Stomach (tissue), 9 donors: ENCODE measurements around the gene SNTG2. TPM values are rescaled to one million over a fixed set of nuclear protein-coding genes. Genes with fewer than 3 reads are reported as not detected.

ENCODE experiments used
- DNase-seq, 2 donors: peaks; one replicate each; pipeline versions ENCODE4 v3.0.0 to v3.0.0-alpha.2; 2013 to 2019
- H3K27ac ChIP-seq, 5 donors: fragments of 200-600 bp in 4 of 5; sonication (generic) in 4 of 5; one replicate each; pipeline ENCODE4 v1.5.1; 2013 to 2019; ENCODE audit warnings: mild to moderate bottlenecking in 1 of 5, moderate library complexity in 1 of 5
- H3K27me3 ChIP-seq, 3 donors: fragments of 200-600 bp; sonication (generic); one replicate each; pipeline ENCODE4 v1.5.1; 2017 to 2019; ENCODE audit warnings: mixed run types in 1 of 3
- H3K36me3 ChIP-seq, 4 donors: fragments of 200-600 bp; sonication (generic); 1 replicate in 3 of 4; 2 replicates in 1 of 4; pipeline ENCODE4 v1.5.1; 2016 to 2019
- H3K4me1 ChIP-seq, 4 donors: fragments of 200-600 bp; sonication (generic); one replicate each; pipeline ENCODE4 v1.5.1; 2016 to 2019
- H3K4me3 ChIP-seq, 4 donors: fragments of 200-600 bp; sonication (generic) in 3 of 4; one replicate each; pipeline ENCODE4 v1.5.1; 2016 to 2019; ENCODE audit warnings: mild to moderate bottlenecking in 1 of 4
- H3K9me3 ChIP-seq, 4 donors: fragments of 200-600 bp; sonication (generic); one replicate each; pipeline ENCODE4 v1.5.1; 2016 to 2019
- CTCF ChIP-seq, 7 experiments: fragments of 450-650 bp in 4 of 7; fragments of 200-600 bp in 3 of 7; sonication (generic) in 3 of 7; IDR thresholded peaks; one replicate each; pipeline ENCODE4 v1.5.1; 2016 to 2019; ENCODE audit warnings: antibody characterized with exemption in 7 of 7, control low read depth in 2 of 7, mild to moderate bottlenecking in 1 of 7
- EP300 ChIP-seq: sonication (generic); formaldehyde crosslinking; IDR thresholded peaks from one replicate; pipeline ENCODE4 v1.6.1; 2017; ENCODE audit warnings: antibody characterized with exemption
- POLR2A ChIP-seq, 4 donors: fragments of 450-650 bp; IDR thresholded peaks; one replicate each; pipeline ENCODE4 v1.6.1; 2016; ENCODE audit warnings: antibody characterized with exemption in 4 of 4, control low read depth in 2 of 4, mild to moderate bottlenecking in 1 of 4, moderate library complexity in 1 of 4
- POLR2AphosphoS5 ChIP-seq, 3 donors: sonication (generic); formaldehyde crosslinking; IDR thresholded peaks; one replicate each; pipeline ENCODE4 v1.6.1; 2016; ENCODE audit warnings: antibody characterized with exemption in 3 of 3
- WGBS, 5 donors: extraction: QIAGEN DNeasy Blood & Tissue Kit in 3 of 5; methylation state at CpG; one replicate each; pipeline versions ENCODE4 v1.1.5 to v1.1.7; 2013 to 2018; 5-methylcytosine and 5-hydroxymethylcytosine counted together
- intact Hi-C: fragments of 100-400 bp; cut with DNase I; formaldehyde crosslinking; loops from one replicate; pipeline ENCODE4 v1.15.1; 2023; ENCODE audit warnings: low total_unique reads
- polyA plus RNA-seq, 3 donors: library from polyadenylated mRNA; stranded (reverse); fragments of 200-250 nt; gene quantifications; one replicate each; pipeline ENCODE4 v1.2.3, GENCODE V29; 2013
- total RNA-seq, 5 donors: library from RNA; depleted of rRNA; stranded (reverse); fragments of >200 nt; gene quantifications; one replicate each; pipeline versions ENCODE4 v1.1.0 to v1.2.3, GENCODE V29; 2014 to 2016
- donor health status: healthy with polysubstance abuse.
- donor health status: Bipolar disorder and iron deficiency.
- donor health status: healthy.

The SNTG2 gene
- total and polyA plus RNA-seq, 8 donors, result 0.68 to 19.6 (median 5.3) TPM; not detected in 1

GRCh38 chr2:1219901-1220573 is 269.4 kb downstream of the SNTG2 start:
- H3K36me3 ChIP-seq, result no peaks in the 10 kb centered on the region
- peak in 1 of 2 donors; percentile 30 for DNase-seq
- peaks cover 0 to 17% (median 0%) of the 10 kb centered on the region in 4 donors for H3K9me3 ChIP-seq
- 55 to 73% (median 67%) methylated on average over 9 to 13 of the region's 13 CpGs for whole genome bisulfite sequencing, 5 donors
- TF ChIP-seq POLR2A (IDR thresholded peaks at IDR 0.05), result no peak
- no peak for TF ChIP-seq CTCF (IDR thresholded peaks at IDR 0.05)
- TF ChIP-seq POLR2AphosphoS5 (IDR thresholded peaks at IDR 0.05), result no peak
- TF ChIP-seq EP300, result no peak
- no peak overlapping the region for H3K27ac ChIP-seq
- intact Hi-C loops, result no loop called here
- H3K4me3 ChIP-seq, result no peak overlapping the region
- no peaks in the 10 kb centered on the region for H3K4me1 ChIP-seq
- H3K27me3 ChIP-seq, result peaks cover 0 to 23% (median 0%) of the 10 kb centered on the region in 3 donors

GRCh38 chr2:1222056-1222455 is 271.4 kb downstream of the SNTG2 start:
- Histone ChIP-seq H3K36me3 (no peaks in the 10 kb centered on the region), H3K9me3 (peaks cover 0 to 11% (median 0%) of the 10 kb centered on the region in 4 donors), H3K27ac (no peak overlapping the region), H3K27me3 (peaks cover 0 to 17% (median 0%) of the 10 kb centered on the region in 3 donors), H3K4me1 (no peaks in the 10 kb centered on the region), H3K4me3 (no peak overlapping the region)
- intact Hi-C loops, result no loop called here
- 73 to 87% (median 80%) methylated on average over 6 of the region's 6 CpGs for WGBS, 5 donors
- DNase-seq, result no peak
- TF ChIP-seq EP300, result no peak
- TF ChIP-seq CTCF (IDR thresholded peaks at IDR 0.05), result no peak
- no peak for TF ChIP-seq POLR2A (IDR thresholded peaks at IDR 0.05)
- no peak for TF ChIP-seq POLR2AphosphoS5 (IDR thresholded peaks at IDR 0.05)

GRCh38 chr2:1223791-1224190 is 273.1 kb downstream of the SNTG2 start:
- Histone ChIP-seq H3K27ac (no peak overlapping the region), H3K4me3 (no peak overlapping the region), H3K9me3 (no peaks in the 10 kb centered on the region), H3K36me3 (no peaks in the 10 kb centered on the region), H3K4me1 (no peaks in the 10 kb centered on the region), H3K27me3 (peaks cover 0 to 4% (median 0%) of the 10 kb centered on the region in 3 donors)
- 80 to 94% (median 92%) methylated on average over 10 to 11 of the region's 11 CpGs for WGBS, 5 donors
- intact Hi-C loops, result no loop called here
- no peak for DNase-seq
- TF ChIP-seq POLR2AphosphoS5 (IDR thresholded peaks at IDR 0.05) (no peak), EP300 (no peak), CTCF (IDR thresholded peaks at IDR 0.05) (no peak), POLR2A (IDR thresholded peaks at IDR 0.05) (no peak)

GRCh38 chr2:1224901-1225300 is 274.3 kb downstream of the SNTG2 start:
- Histone ChIP-seq H3K9me3 (peaks cover 0 to 6% (median 3%) of the 10 kb centered on the region in 4 donors), H3K27me3 (no peaks in the 10 kb centered on the region), H3K36me3 (no peaks in the 10 kb centered on the region), H3K4me1 (no peaks in the 10 kb centered on the region), H3K4me3 (no peak overlapping the region), H3K27ac (no peak overlapping the region)
- DNase-seq, result no peak
- TF ChIP-seq EP300 (no peak), POLR2A (IDR thresholded peaks at IDR 0.05) (no peak), POLR2AphosphoS5 (IDR thresholded peaks at IDR 0.05) (no peak), CTCF (IDR thresholded peaks at IDR 0.05) (no peak)
- 37 to 66% (median 58%) methylated on average over 3 of the region's 3 CpGs for WGBS, 5 donors
- intact Hi-C loops, result no loop called here
